Common myeloid progenitor, CD34-positive (primary cell): Measurements from ENCODE around the gene ENPP6.

Experiments
- CTCF ChIA-PET: fragments of 350-600 bp; sonication (Branson Sonifier 250); formaldehyde crosslinking; loops from one replicate; lab custom pipeline; 2021; ENCODE audit warnings: antibody characterized with exemption; lab: Charles Lee
- POLR2A ChIA-PET: fragments of 350-600 bp; sonication (Branson Sonifier 250); formaldehyde crosslinking; loops from one replicate; lab custom pipeline; 2021; ENCODE audit warnings: antibody characterized with exemption; lab: Charles Lee
- DNase-seq, 3 donors: peaks; one replicate each; pipeline versions ENCODE4 v3.0.0 to v3.0.0-alpha.2; 2013
- H3K27ac ChIP-seq, 2 experiments: 1 replicate in 1 of 2; 2 replicates in 1 of 2; pipeline ENCODE4 v1.7.0; 2013; ENCODE audit warnings: inconsistent platforms in 2 of 2, low read length in 2 of 2, mild to moderate bottlenecking in 2 of 2, low read depth in 1 of 2, moderate library complexity in 1 of 2; ENCODE audit not compliant: severe bottlenecking in 2 of 2, insufficient read depth in 1 of 2, poor library complexity in 1 of 2
- H3K27me3 ChIP-seq, 5 experiments: replicated peaks in 2 of 5; 1 replicate in 3 of 5; 2 replicates in 2 of 5; pipeline versions ENCODE4 v1.6.1 to v1.7.0; 2013; ENCODE audit warnings: low read length in 4 of 5, mild to moderate bottlenecking in 2 of 5, moderate library complexity in 2 of 5, inconsistent platforms in 1 of 5; ENCODE audit not compliant: insufficient read depth in 5 of 5, control insufficient read depth in 4 of 5
- H3K36me3 ChIP-seq, 4 experiments: 1 replicate in 2 of 4; 2 replicates in 2 of 4; pipeline versions ENCODE4 v1.6.1 to v1.7.0; 2013; ENCODE audit warnings: low read length in 3 of 4, control low read depth in 1 of 4, mild to moderate bottlenecking in 1 of 4; ENCODE audit not compliant: control insufficient read depth in 4 of 4, insufficient read depth in 4 of 4
- H3K4me1 ChIP-seq, 4 experiments: 1 replicate in 3 of 4; 2 replicates in 1 of 4; pipeline versions ENCODE4 v1.6.1 to v1.7.1; 2013; ENCODE audit warnings: low read length in 3 of 4, mild to moderate bottlenecking in 3 of 4, control low read depth in 1 of 4, inconsistent platforms in 1 of 4, moderate library complexity in 1 of 4; ENCODE audit not compliant: control insufficient read depth in 4 of 4, insufficient read depth in 4 of 4; ENCODE audit errors: control extremely low read depth in 1 of 4
- H3K4me3 ChIP-seq, 7 experiments: 1 replicate in 4 of 7; 2 replicates in 3 of 7; pipeline versions ENCODE4 v1.5.1 to v1.7.0; 2013; ENCODE audit warnings: mild to moderate bottlenecking in 7 of 7, low read length in 6 of 7, moderate library complexity in 6 of 7, inconsistent platforms in 2 of 7, low read depth in 2 of 7, control low read depth in 1 of 7; ENCODE audit not compliant: insufficient read depth in 4 of 7, control insufficient read depth in 1 of 7; ENCODE audit errors: extremely low read depth in 1 of 7
- H3K9me3 ChIP-seq, 5 experiments: 1 replicate in 4 of 5; 2 replicates in 1 of 5; pipeline versions ENCODE4 v1.6.1 to v1.7.1; 2013; ENCODE audit warnings: low read length in 4 of 5, mild to moderate bottlenecking in 2 of 5, inconsistent platforms in 1 of 5, low read depth in 1 of 5, moderate library complexity in 1 of 5; ENCODE audit not compliant: control insufficient read depth in 4 of 5, insufficient read depth in 2 of 5; ENCODE audit errors: control extremely low read depth in 1 of 5
- WGBS: methylation state at CpG from one replicate; pipeline ENCODE4 v1.1.5; 2013; ENCODE audit not compliant: insufficient coverage; 5-methylcytosine and 5-hydroxymethylcytosine counted together

ENPP6 gene

DNA sequence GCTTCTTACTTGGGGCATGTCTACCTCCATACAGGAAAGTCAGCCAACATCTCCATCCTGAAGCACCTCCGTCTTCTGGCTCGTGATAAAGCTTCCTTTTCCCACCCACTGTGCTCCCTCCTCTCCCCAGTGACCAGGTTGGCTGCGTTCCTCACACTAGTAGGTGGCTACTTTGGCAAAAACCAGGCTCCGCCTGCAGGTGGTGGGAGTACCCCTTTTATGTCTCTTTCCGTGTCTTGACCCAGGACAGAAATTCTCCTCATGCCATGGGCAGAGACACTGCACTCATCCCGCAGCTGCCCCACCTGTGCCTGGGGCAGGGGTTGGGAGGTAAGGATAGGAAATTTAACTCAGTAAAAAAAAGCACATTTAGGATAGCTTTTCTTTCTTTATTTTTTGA, 50.9 kb downstream of the ENPP6 start:
- Histone ChIP-seq H3K27ac (no peak overlapping the region), H3K36me3 (no peaks in the 10 kb centered on the region), H3K9me3 (no peaks in the 10 kb centered on the region), H3K27me3 (peaks cover 0 to 41% (median 20%) of the 10 kb centered on the region in 5 experiments), H3K4me3 (no peak overlapping the region), H3K4me1 (peaks cover 0 to 9% (median 2%) of the 10 kb centered on the region in 4 experiments)
- POLR2A ChIA-PET: no interaction called here
- WGBS: 40% methylated on average over 2 of the region's 6 CpGs
- DNase-seq: no peak
- CTCF ChIA-PET: interaction anchor here (0.6 to 7.3 kb wide), 11 partner anchors 8 to 641 kb away, joined by 3 to 41 read pairs (median 6); no protein-coding TSS in a partner anchor

DNA sequence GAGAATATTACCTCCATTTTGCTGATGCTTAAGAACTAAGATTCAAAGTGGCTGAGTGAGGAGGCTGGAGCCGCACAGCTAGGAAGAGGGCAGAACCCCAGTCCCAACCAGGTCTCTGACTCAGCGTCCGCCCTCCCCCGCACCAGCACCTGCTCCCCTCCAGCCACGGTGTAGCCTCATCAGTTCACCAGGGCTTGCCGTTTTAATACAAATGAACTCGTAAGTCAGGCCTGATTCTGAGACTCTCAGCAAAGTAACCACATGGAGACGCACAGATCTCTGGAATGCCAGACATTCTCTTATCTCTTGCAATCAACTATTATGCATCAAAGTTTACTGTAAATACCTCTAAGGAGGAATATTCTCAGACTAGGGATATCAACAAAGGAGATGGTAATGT, 52.4 kb downstream of the ENPP6 start:
- 77% methylated on average over 7 of the region's 8 CpGs for WGBS
- CTCF ChIA-PET: interaction anchor here (0.9 to 7.3 kb wide), 5 partner anchors 12 to 324 kb away, joined by 3 to 41 read pairs (median 6); no protein-coding TSS in a partner anchor
- POLR2A ChIA-PET: interaction anchor here (0.6 kb wide), 1 partner anchor 977 kb away, joined by 3 read pairs; no protein-coding TSS in a partner anchor

DNA sequence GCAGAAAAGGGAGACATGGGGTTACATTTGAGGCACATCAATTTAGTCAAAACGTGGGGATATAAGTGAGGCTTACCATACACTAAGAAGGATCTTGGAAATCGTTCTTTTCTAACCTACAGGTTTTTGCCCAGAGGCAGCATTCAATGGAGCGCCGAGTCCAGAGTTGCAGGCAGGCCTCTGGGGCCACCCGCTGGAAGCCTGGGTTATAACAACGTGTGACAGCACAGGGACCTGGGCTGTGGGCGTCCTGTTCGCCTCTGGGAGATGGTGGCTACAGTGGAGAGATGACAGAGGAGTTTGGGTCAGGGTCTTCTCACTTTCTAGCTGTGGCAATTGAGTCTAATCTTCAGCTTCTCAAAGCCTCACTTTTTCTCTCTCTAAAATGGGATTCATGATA, 53.9 kb downstream of the ENPP6 start:
- no peak overlapping the region for H3K4me3 ChIP-seq
- no peak overlapping the region for H3K27ac ChIP-seq
- H3K9me3 ChIP-seq: no peaks in the 10 kb centered on the region
- peaks cover 0 to 39% (median 14%) of the 10 kb centered on the region in 5 experiments for H3K27me3 ChIP-seq
- POLR2A ChIA-PET: no interaction called here
- WGBS: 24% methylated on average over 6 of the region's 8 CpGs
- CTCF ChIA-PET: interaction anchor here (0.6 to 2.9 kb wide), 7 partner anchors 10 to 323 kb away, joined by 3 to 9 read pairs (median 3); no protein-coding TSS in a partner anchor
- no peaks in the 10 kb centered on the region for H3K36me3 ChIP-seq
- DNase-seq: peak; percentile 58 to 70 (median 66)
- peaks cover 0 to 9% (median 2%) of the 10 kb centered on the region in 4 experiments for H3K4me1 ChIP-seq

More for the DNA sequence above, 52.4 kb downstream of the ENPP6 start:
- H3K27me3 ChIP-seq: peaks cover 0 to 39% (median 18%) of the 10 kb centered on the region in 5 experiments
- no peak overlapping the region for H3K27ac ChIP-seq
- DNase-seq: no peak
- peaks cover 0 to 9% (median 2%) of the 10 kb centered on the region in 4 experiments for H3K4me1 ChIP-seq
- H3K4me3 ChIP-seq: no peak overlapping the region
- no peaks in the 10 kb centered on the region for H3K36me3 ChIP-seq
- no peaks in the 10 kb centered on the region for H3K9me3 ChIP-seq

DNA sequence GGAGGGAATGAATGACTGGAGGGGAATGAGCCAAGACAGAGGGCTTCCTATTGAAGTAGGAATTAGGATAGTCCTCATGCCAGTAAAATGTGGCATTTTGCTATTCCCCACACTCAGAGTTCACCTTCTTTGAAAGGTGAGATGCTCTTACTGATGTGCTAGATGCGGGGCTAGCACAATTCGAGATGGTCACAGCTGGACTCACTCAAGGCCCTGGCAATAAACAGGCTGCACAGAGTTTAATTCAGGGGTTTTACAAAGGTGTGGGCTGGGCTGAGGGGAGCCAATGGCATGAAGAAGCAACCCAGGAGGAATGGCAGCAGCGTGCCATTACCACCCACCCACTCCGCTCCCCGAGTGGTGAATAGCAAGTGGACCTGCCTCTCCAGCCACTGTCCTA, 55.1 kb downstream of the ENPP6 start:
- Histone ChIP-seq H3K36me3 (no peaks in the 10 kb centered on the region), H3K27ac (no peak overlapping the region), H3K4me1 (no peaks in the 10 kb centered on the region), H3K9me3 (no peaks in the 10 kb centered on the region), H3K27me3 (peaks cover 0 to 31% (median 13%) of the 10 kb centered on the region in 5 experiments), H3K4me3 (no peak overlapping the region)
- no peak for DNase-seq
- WGBS: 100% methylated on average over 5 of the region's 5 CpGs
- ChIA-PET POLR2A (interaction anchor here (0.6 kb wide), 1 partner anchor 207 kb away, joined by 5 read pairs; no protein-coding TSS in a partner anchor), CTCF (interaction anchor here (1.1 to 2.9 kb wide), 2 partner anchors 9 to 322 kb away, joined by 6 to 9 read pairs; no protein-coding TSS in a partner anchor)

DNA sequence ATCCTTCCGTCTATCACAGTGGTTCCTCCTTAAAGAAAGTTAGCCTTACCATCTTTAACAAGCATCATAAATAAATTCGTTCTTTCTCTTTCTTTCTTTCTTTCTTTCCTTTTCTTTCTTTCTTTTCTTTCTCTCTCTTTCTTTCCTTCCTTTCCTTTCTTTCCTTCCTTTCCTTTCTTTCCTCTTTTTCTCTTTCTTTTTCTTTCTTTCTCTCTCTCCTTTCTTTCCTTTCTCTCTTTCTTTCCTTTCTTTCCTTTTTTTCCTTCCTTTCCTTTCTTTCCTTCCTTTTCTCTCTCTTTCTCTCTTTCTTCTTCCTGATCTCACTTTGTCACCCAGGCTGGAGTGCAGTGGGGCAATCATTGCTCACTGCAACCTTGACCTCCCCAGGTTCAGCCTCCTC, 60.4 kb downstream of the ENPP6 start:
- POLR2A ChIA-PET: no interaction called here

DNA sequence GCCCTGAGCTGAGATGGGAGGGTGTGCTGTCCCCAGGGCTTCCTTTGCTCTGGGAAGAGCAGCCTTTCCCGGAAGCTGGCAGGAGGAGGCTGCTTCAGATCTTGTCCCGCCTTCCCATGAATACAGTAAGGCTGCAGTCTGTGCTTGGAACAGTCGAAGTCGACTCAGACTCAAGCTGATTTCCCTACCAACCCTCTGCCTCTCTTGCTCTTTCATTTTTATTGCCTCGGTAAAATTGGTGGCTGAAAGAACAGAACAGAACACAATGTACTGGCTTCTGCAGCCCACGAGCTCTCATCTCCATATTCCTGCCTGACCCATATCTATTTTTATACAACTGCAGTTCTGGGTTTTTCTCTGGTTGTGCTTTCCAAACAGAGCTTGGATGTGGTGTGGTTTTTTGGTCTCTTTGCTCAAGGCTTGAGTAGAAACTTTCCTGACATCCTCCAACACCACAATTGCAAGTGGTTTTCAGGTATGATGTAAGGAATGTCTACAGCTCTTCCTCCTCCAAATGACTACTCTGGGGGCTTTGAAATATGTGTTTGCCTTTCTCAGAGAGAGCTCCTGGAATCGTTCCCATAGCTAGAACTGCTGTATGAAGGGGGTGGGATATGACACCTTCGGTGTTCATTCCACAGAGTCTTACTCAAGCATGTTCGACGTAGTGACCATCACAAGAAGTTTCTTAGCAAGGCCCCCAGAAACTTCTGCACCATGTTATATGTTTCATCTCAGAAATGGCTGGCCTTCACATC, 61.3 kb downstream of the ENPP6 start:
- ChIA-PET CTCF (interaction anchor here (0.9 to 1.0 kb wide), 2 partner anchors 10 to 316 kb away, joined by 3 read pairs; no protein-coding TSS in a partner anchor), POLR2A (no interaction called here)
- Histone ChIP-seq H3K27ac (no peak overlapping the region), H3K4me1 (no peaks in the 10 kb centered on the region), H3K4me3 (no peak overlapping the region), H3K27me3 (peaks cover 0 to 2% (median 0%) of the 10 kb centered on the region in 5 experiments), H3K36me3 (no peaks in the 10 kb centered on the region), H3K9me3 (no peaks in the 10 kb centered on the region)
- DNase-seq: no peak
- WGBS: 91% methylated on average over 9 of the region's 10 CpGs

More for the DNA sequence above, 60.4 kb downstream of the ENPP6 start:
- Histone ChIP-seq H3K27me3 (peaks cover 0 to 2% (median 0%) of the 10 kb centered on the region in 5 experiments), H3K27ac (no peak overlapping the region), H3K4me3 (no peak overlapping the region), H3K9me3 (no peaks in the 10 kb centered on the region), H3K4me1 (no peaks in the 10 kb centered on the region), H3K36me3 (no peaks in the 10 kb centered on the region)
- no peak for DNase-seq
- CTCF ChIA-PET: no interaction called here
- 96% methylated on average over 2 of the region's 2 CpGs for WGBS

DNA sequence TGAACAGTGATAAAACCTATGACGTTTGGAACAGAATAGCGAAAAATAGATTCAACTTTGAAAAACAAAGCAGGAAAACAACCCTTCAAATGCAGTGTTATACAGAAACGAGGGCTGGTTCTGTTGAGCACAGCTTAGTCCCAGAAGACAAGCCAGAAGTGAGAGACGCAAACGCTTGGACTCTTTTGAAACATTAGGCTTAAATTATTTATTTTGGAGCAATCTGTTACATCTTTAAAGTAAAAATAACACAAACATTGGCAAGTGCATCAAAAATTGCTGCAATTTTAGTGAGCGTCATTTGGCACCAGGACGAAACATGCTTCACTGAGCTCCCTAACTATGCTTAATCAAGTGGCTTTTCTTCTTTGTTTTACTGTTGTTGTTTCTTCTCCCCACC, 63.5 kb downstream of the ENPP6 start:
- no peak for DNase-seq
- Histone ChIP-seq H3K36me3 (no peaks in the 10 kb centered on the region), H3K4me3 (no peak overlapping the region), H3K27ac (no peak overlapping the region), H3K9me3 (no peaks in the 10 kb centered on the region), H3K4me1 (no peaks in the 10 kb centered on the region), H3K27me3 (peaks cover 0 to 2% (median 0%) of the 10 kb centered on the region in 5 experiments)
- WGBS: 97% methylated on average over 5 of the region's 7 CpGs
- POLR2A ChIA-PET: no interaction called here
- CTCF ChIA-PET: interaction anchor here (1.6 to 2.7 kb wide), 3 partner anchors 10 to 13 kb away, joined by 7 to 9 read pairs (median 7); no protein-coding TSS in a partner anchor
